H9 (cell line): ENCODE measurements around the gene RNASEL. TPM values are rescaled to one million over a fixed set of nuclear protein-coding genes. Genes with fewer than 3 reads are reported as not detected.

Experiments
- DNase-seq: peaks from one replicate; pipeline ENCODE4 v3.0.0-alpha.2; 2017
- H2AFZ ChIP-seq: one replicate; pipeline ENCODE4 v1.6.1; 2013; ENCODE audit warnings: mild to moderate bottlenecking, low read length, control low read depth, moderate library complexity
- H2AK5ac ChIP-seq: 2 replicates; pipeline ENCODE4 v1.6.1; 2013; ENCODE audit warnings: low read length, control low read depth, mixed read lengths; ENCODE audit not compliant: insufficient read length
- H2BK120ac ChIP-seq: one replicate; pipeline ENCODE4 v1.6.1; 2013; ENCODE audit warnings: low read depth, mild to moderate bottlenecking, low read length, control low read depth, inconsistent platforms; ENCODE audit not compliant: poor library complexity, severe bottlenecking
- H2BK12ac ChIP-seq: 2 replicates; pipeline ENCODE4 v1.6.1; 2013; ENCODE audit warnings: low read length, control low read depth, mixed read lengths, low read depth; ENCODE audit not compliant: insufficient read length
- H2BK15ac ChIP-seq: 2 replicates; pipeline ENCODE4 v1.6.1; 2013; ENCODE audit warnings: low read depth, low read length, control low read depth
- H2BK20ac ChIP-seq: one replicate; pipeline ENCODE4 v1.6.1; 2013; ENCODE audit warnings: low read depth, mild to moderate bottlenecking, low read length, control low read depth, inconsistent platforms; ENCODE audit not compliant: poor library complexity, severe bottlenecking
- H2BK5ac ChIP-seq: 2 replicates; pipeline ENCODE4 v1.6.1; 2013; ENCODE audit warnings: low read length, control low read depth, mixed read lengths; ENCODE audit not compliant: insufficient read length
- H3K14ac ChIP-seq: 2 replicates; pipeline ENCODE4 v1.6.1; 2013; ENCODE audit warnings: low read length, control low read depth; ENCODE audit not compliant: insufficient read depth
- H3K18ac ChIP-seq: 2 replicates; pipeline ENCODE4 v1.6.1; 2013; ENCODE audit warnings: low read depth, mild to moderate bottlenecking, mixed read lengths, low read length, control low read depth; ENCODE audit not compliant: insufficient read length
- H3K23ac ChIP-seq: 2 replicates; pipeline ENCODE4 v1.6.1; 2013; ENCODE audit warnings: low read length, control low read depth, mixed read lengths, low read depth; ENCODE audit not compliant: insufficient read length
- H3K23me2 ChIP-seq: 2 replicates; pipeline ENCODE4 v1.6.1; 2013; ENCODE audit warnings: low read depth, mild to moderate bottlenecking, mixed read lengths, low read length, control low read depth; ENCODE audit not compliant: insufficient read length, poor library complexity, severe bottlenecking
- H3K27ac ChIP-seq: 2 replicates; pipeline ENCODE4 v1.5.1; 2013; ENCODE audit warnings: low read length, control low read depth, mixed read lengths, low read depth; ENCODE audit not compliant: insufficient read length
- H3K27me3 ChIP-seq: 2 replicates; pipeline ENCODE4 v1.6.1; 2013; ENCODE audit warnings: low read length, control low read depth, inconsistent platforms; ENCODE audit not compliant: insufficient read depth
- H3K4ac ChIP-seq: 2 replicates; pipeline ENCODE4 v1.6.1; 2013; ENCODE audit warnings: low read depth, mild to moderate bottlenecking, control low read depth, inconsistent platforms, low read length, moderate library complexity
- H3K4me1 ChIP-seq: 2 replicates; pipeline ENCODE4 v1.6.1; 2013; ENCODE audit warnings: low read length, control low read depth, inconsistent platforms; ENCODE audit not compliant: insufficient read depth
- H3K4me2 ChIP-seq: 2 replicates; pipeline ENCODE4 v1.6.1; 2013; ENCODE audit warnings: low read length, control low read depth, mixed read lengths; ENCODE audit not compliant: insufficient read length, insufficient read depth
- H3K56ac ChIP-seq: 2 replicates; pipeline ENCODE4 v1.6.1; 2013; ENCODE audit warnings: low read depth, mild to moderate bottlenecking, mixed read lengths, low read length, control low read depth; ENCODE audit not compliant: insufficient read length
- H3K79me1 ChIP-seq: 2 replicates; pipeline ENCODE4 v1.6.1; 2013; ENCODE audit warnings: low read depth, mild to moderate bottlenecking, moderate library complexity, low read length, control low read depth, inconsistent platforms; ENCODE audit not compliant: insufficient read depth, poor library complexity, severe bottlenecking
- H3K79me2 ChIP-seq: 2 replicates; pipeline ENCODE4 v1.6.1; 2013; ENCODE audit warnings: low read length, control low read depth, inconsistent platforms; ENCODE audit not compliant: insufficient read depth
- H3K9ac ChIP-seq: 2 replicates; pipeline ENCODE4 v1.6.1; 2013; ENCODE audit warnings: low read length, control low read depth, mixed read lengths; ENCODE audit not compliant: insufficient read length; ENCODE audit errors: extremely low read depth
- H3K9me3 ChIP-seq: one replicate; pipeline ENCODE4 v1.6.1; 2013; ENCODE audit warnings: low read depth, low read length, inconsistent platforms; ENCODE audit not compliant: control insufficient read depth
- H3T11ph ChIP-seq: one replicate; pipeline ENCODE4 v1.6.1; 2013; ENCODE audit warnings: mild to moderate bottlenecking, low read length, control low read depth, inconsistent platforms
- H4K20me1 ChIP-seq: one replicate; pipeline ENCODE4 v1.6.1; 2013; ENCODE audit not compliant: control insufficient read depth, insufficient read length, insufficient read depth
- H4K5ac ChIP-seq: 2 replicates; pipeline ENCODE4 v1.6.1; 2013; ENCODE audit warnings: low read depth, mild to moderate bottlenecking, mixed read lengths, low read length, control low read depth; ENCODE audit not compliant: insufficient read length
- H4K8ac ChIP-seq: replicated peaks from 2 replicates; pipeline ENCODE4 v1.6.1; 2013; ENCODE audit warnings: low read length, control low read depth, mixed read lengths, low read depth; ENCODE audit not compliant: insufficient read length
- H4K91ac ChIP-seq: 2 replicates; pipeline ENCODE4 v1.6.1; 2013; ENCODE audit warnings: low read depth, mild to moderate bottlenecking, moderate library complexity, mixed read lengths, low read length, control low read depth; ENCODE audit not compliant: insufficient read length
- H3K27ac Mint-ChIP-seq, 3 experiments: 2 replicates in 2 of 3; 3 replicates in 1 of 3; pipeline ENCODE4 v1.8.0; 2020 to 2021; ENCODE audit warnings: mixed read lengths in 3 of 3, mild to moderate bottlenecking in 1 of 3, moderate library complexity in 1 of 3
- H3K27me3 Mint-ChIP-seq: 2 replicates; pipeline ENCODE4 v1.8.0; 2021; ENCODE audit warnings: low read depth, mild to moderate bottlenecking, moderate library complexity, mixed read lengths
- H3K36me3 Mint-ChIP-seq, 3 experiments: 2 replicates in 2 of 3; 3 replicates in 1 of 3; pipeline ENCODE4 v1.8.0; 2020 to 2021; ENCODE audit warnings: low read depth in 3 of 3, mixed read lengths in 3 of 3; ENCODE audit not compliant: insufficient read depth in 1 of 3
- H3K4me1 Mint-ChIP-seq, 2 experiments: 2 replicates each; pipeline ENCODE4 v1.8.0; 2020; ENCODE audit warnings: mixed read lengths in 2 of 2
- H3K4me3 Mint-ChIP-seq, 2 experiments: 2 replicates in 1 of 2; 3 replicates in 1 of 2; pipeline ENCODE4 v1.8.0; 2020 to 2021; ENCODE audit warnings: mild to moderate bottlenecking in 2 of 2, mixed read lengths in 2 of 2, moderate library complexity in 1 of 2
- H3K9me3 Mint-ChIP-seq, 2 experiments: 2 replicates in 1 of 2; 3 replicates in 1 of 2; pipeline ENCODE4 v1.8.0; 2020; ENCODE audit warnings: mild to moderate bottlenecking in 2 of 2, mixed read lengths in 2 of 2, moderate library complexity in 1 of 2
- CTCF ChIP-seq: fragments of 200-600 bp; sonication (generic); conservative IDR thresholded peaks from 3 replicates; pipeline ENCODE4 v1.8.0; 2021; ENCODE audit warnings: antibody characterized with exemption, mild to moderate bottlenecking
- WGBS: extraction: QIAGEN DNeasy Blood & Tissue Kit; methylation state at CpG from one replicate; pipeline ENCODE4 v1.1.7; 2013; ENCODE audit warnings: missing lambda C conversion rate, low lambda C conversion rate, mixed read lengths; ENCODE audit not compliant: insufficient read length; ENCODE audit errors: extremely low coverage; 5-methylcytosine and 5-hydroxymethylcytosine counted together
- total RNA-seq: library from RNA; stranded (reverse); gene quantifications from 2 replicates; pipeline ENCODE4 v1.2.1, GENCODE V29; 2021

The RNASEL gene
- total RNA-seq, 1 experiment from 2014 or later = 0.63 TPM

GRCh38 chr1:182601913-182602312 lies 12.9 kb upstream of the RNASEL start:
- H3K27me3 ChIP-seq = peaks cover 9% of the 10 kb centered on the region; the same call in 1 of the 2 replicates
- no peak overlapping the region for H3K4ac ChIP-seq
- H3K79me2 ChIP-seq = 0 out of 2 replicates have a peak, but pooled peaks cover 2% of the 10 kb centered on the region
- H2BK120ac ChIP-seq = no peak overlapping the region
- no CpG with 5 or more reads among the region's 4 CpGs for whole genome bisulfite sequencing
- H3K4me3 Mint-ChIP-seq = no peak overlapping the region
- H3K14ac ChIP-seq = no peak overlapping the region
- H2AK5ac ChIP-seq = no peak overlapping the region
- peaks cover 27% of the 10 kb centered on the region for H3K27me3 Mint-ChIP-seq
- no peak overlapping the region for H2BK12ac ChIP-seq
- no peaks in the 10 kb centered on the region for H3K9me3 ChIP-seq
- TF ChIP-seq CTCF = no peak
- H4K5ac ChIP-seq = no peak overlapping the region
- H4K20me1 ChIP-seq = no peaks in the 10 kb centered on the region
- peaks cover 2% of the 10 kb centered on the region for H3K4me1 ChIP-seq
- H4K8ac ChIP-seq = no peak overlapping the region
- H3T11ph ChIP-seq = no peak overlapping the region
- no peak overlapping the region for H2BK20ac ChIP-seq
- peaks cover 0 to 8% (median 2%) of the 10 kb centered on the region in 3 experiments; a peak in 5 of 7 replicates for H3K36me3 Mint-ChIP-seq
- no peak overlapping the region for H2BK5ac ChIP-seq
- H3K23ac ChIP-seq = no peak overlapping the region
- H3K4me1 Mint-ChIP-seq = peaks cover 12 to 19% of the 10 kb centered on the region in 2 experiments
- H2AFZ ChIP-seq = no peak overlapping the region
- H2BK15ac ChIP-seq = no peak overlapping the region
- H3K4me2 ChIP-seq = no peak overlapping the region
- H3K9ac ChIP-seq = no peak overlapping the region
- no peak overlapping the region for H4K91ac ChIP-seq
- H3K18ac ChIP-seq = no peak overlapping the region
- H3K79me1 ChIP-seq = no peaks in the 10 kb centered on the region
- no peak overlapping the region for H3K27ac ChIP-seq
- no peak overlapping the region for H3K27ac Mint-ChIP-seq
- peaks cover 0 to 2% of the 10 kb centered on the region in 2 experiments; a peak in 1 of 5 replicates for H3K9me3 Mint-ChIP-seq
- DNase-seq = no peak
- H3K56ac ChIP-seq = no peak overlapping the region
- H3K23me2 ChIP-seq = peaks cover 3% of the 10 kb centered on the region
